K562 (cell line): ENCODE measurements around the gene ANKRD60. TPM values are rescaled to one million over a fixed set of nuclear protein-coding genes. Genes with fewer than 3 reads are reported as not detected.

ENCODE experiments used
- ATAC-seq: fragments of 200-7000 bp; cut with Tn5 transposase; 3 replicates; pipeline ENCODE4 v1.9.1; 2020; ENCODE audit warnings: moderate library complexity
- BruUV-seq: library from RNA; stranded (reverse); fragments of 400-500 nt; replicated peaks from 2 replicates; lab custom pipeline; 2021; lab: Mats Ljungman, UMichigan
- CTCF ChIA-PET: fragments of 300-600 bp; formaldehyde crosslinking; extraction: SDS; loops from one replicate; lab custom pipeline; 2021; ENCODE audit warnings: low intra/inter-chr PET ratio; lab: Yijun Ruan, JAX
- POLR2A ChIA-PET: fragments of 300-600, 350-650 bp; sonication (Branson Sonifier 250); formaldehyde crosslinking; extraction: SDS; loops from one replicate; lab custom pipeline; 2021; ENCODE audit warnings: antibody characterized with exemption, inconsistent platforms; lab: Yijun Ruan, JAX
- DNase-seq, 4 experiments: peaks; one replicate each; pipeline versions ENCODE4 v3.0.0 to v3.0.0-alpha.2; 2011 to 2018; ENCODE audit warnings: low spot score in 3 of 4, mixed read lengths in 3 of 4; ENCODE audit errors: extremely low read depth in 1 of 4
- FAIRE-seq: peaks from 2 replicates; lab custom pipeline; 2011; peaks lifted over from hg19 to GRCh38; lab: Jason Lieb, UNC
- H2AFZ ChIP-seq: 2 replicates; pipeline ENCODE4 v1.6.0; 2011; ENCODE audit warnings: low read depth, low read length, control low read depth, inconsistent platforms
- H3K27ac ChIP-seq: fragments of 200-600 bp; 3 replicates; pipeline ENCODE4 v1.8.0; 2011; ENCODE audit warnings: low read depth, mild to moderate bottlenecking, control low read depth, inconsistent platforms, low read length, moderate library complexity, mixed read lengths; ENCODE audit errors: extremely low read depth
- H3K27me3 ChIP-seq, 2 experiments: fragments of 300-600 bp in 1 of 2; 2 replicates in 1 of 2; 3 replicates in 1 of 2; pipeline versions ENCODE4 v1.6.0 to v1.8.0; 2011; ENCODE audit warnings: inconsistent platforms in 2 of 2, low read length in 2 of 2, mild to moderate bottlenecking in 1 of 2, mixed read lengths in 1 of 2, moderate library complexity in 1 of 2; ENCODE audit not compliant: control insufficient read depth in 2 of 2, insufficient read depth in 2 of 2
- H3K36me3 ChIP-seq: fragments of 300-600 bp; 3 replicates; pipeline ENCODE4 v1.8.0; 2011; ENCODE audit warnings: mild to moderate bottlenecking, low read length, inconsistent platforms; ENCODE audit not compliant: control insufficient read depth, insufficient read depth
- H3K4me1 ChIP-seq, 2 experiments: fragments of 200-600 bp in 1 of 2; replicated peaks in 1 of 2; 2 replicates in 1 of 2; 3 replicates in 1 of 2; pipeline versions ENCODE4 v1.5.1 to v1.8.0; 2011; ENCODE audit warnings: inconsistent platforms in 2 of 2, low read length in 2 of 2, mild to moderate bottlenecking in 1 of 2, mixed read lengths in 1 of 2, moderate library complexity in 1 of 2; ENCODE audit not compliant: control insufficient read depth in 2 of 2, insufficient read depth in 2 of 2
- H3K4me2 ChIP-seq: 2 replicates; pipeline ENCODE4 v1.6.1; 2011; ENCODE audit warnings: low read length, control low read depth, inconsistent platforms, mixed read lengths; ENCODE audit not compliant: insufficient read depth
- H3K4me3 ChIP-seq: fragments of 200-600 bp; sonication (generic), shearing (Covaris generic); 2 replicates; pipeline ENCODE4 v1.5.1; 2016; ENCODE audit warnings: control low read depth, inconsistent platforms
- H3K79me2 ChIP-seq: fragments of 200-600 bp; 3 replicates; pipeline ENCODE4 v1.8.0; 2011; ENCODE audit warnings: low read length, inconsistent platforms; ENCODE audit not compliant: control insufficient read depth, insufficient read depth
- H3K9ac ChIP-seq, 2 experiments: 2 replicates each; pipeline versions ENCODE4 v1.6.0 to v1.6.1; 2011; ENCODE audit warnings: low read depth in 2 of 2, low read length in 2 of 2, control low read depth in 1 of 2, inconsistent platforms in 1 of 2, mild to moderate bottlenecking in 1 of 2, mixed read lengths in 1 of 2; ENCODE audit not compliant: insufficient read depth in 1 of 2
- H3K9me1 ChIP-seq: one replicate; pipeline ENCODE4 v1.6.0; 2011; ENCODE audit warnings: inconsistent platforms, mild to moderate bottlenecking, low read length, moderate library complexity; ENCODE audit not compliant: control insufficient read depth, insufficient read depth
- H3K9me3 ChIP-seq: replicated peaks from 2 replicates; pipeline ENCODE4 v1.5.1; 2011; ENCODE audit warnings: low read depth, low read length, inconsistent platforms; ENCODE audit not compliant: control insufficient read depth, insufficient read depth
- H4K20me1 ChIP-seq: replicated peaks from 2 replicates; pipeline ENCODE4 v1.6.1; 2011; ENCODE audit warnings: low read length, inconsistent platforms, mixed read lengths; ENCODE audit not compliant: control insufficient read depth, insufficient read depth
- CBX2 ChIP-seq: fragments of 200-600 bp; sonication (generic); IDR thresholded peaks from one replicate; pipeline ENCODE4 v1.6.1; 2012; ENCODE audit warnings: mild to moderate bottlenecking, low read length, inconsistent platforms; ENCODE audit not compliant: insufficient read depth, poor library complexity, severe bottlenecking
- NKRF ChIP-seq: fragments of 450-650 bp; IDR thresholded peaks from 2 replicates; pipeline ENCODE4 v1.6.1; 2016; ENCODE audit warnings: borderline replicate concordance
- SMARCB1 ChIP-seq: IDR thresholded peaks from 2 replicates; pipeline ENCODE4 v1.6.1; 2011; ENCODE audit warnings: improper control_type of control experiment, low read depth; ENCODE audit not compliant: insufficient read length
- ZFX ChIP-seq: sonication (generic); formaldehyde crosslinking; IDR thresholded peaks from 2 replicates; pipeline ENCODE4 v1.8.0; 2022; ENCODE audit warnings: mild to moderate bottlenecking, missing genetic modification reagents, moderate library complexity
- WGBS: fragments of 100-300 bp; shearing (Covaris generic); methylation state at CpG from one replicate; pipeline ENCODE4 v1.1.6; 2016; ENCODE audit warnings: low coverage, mixed read lengths; ENCODE audit not compliant: insufficient coverage; ENCODE audit errors: missing lambda C conversion rate; 5-methylcytosine and 5-hydroxymethylcytosine counted together
- in situ Hi-C: fragments of 300-500 bp; cut with MboI; formaldehyde crosslinking; loops from 4 replicates; pipeline ENCODE4 v1.15.0; 2018; ENCODE audit warnings: inconsistent platforms, mixed read lengths
- intact Hi-C: fragments of 100-400 bp; cut with micrococcal nuclease; formaldehyde crosslinking; loops from 2 replicates; pipeline ENCODE4 v1.14.2; 2022
- polyA plus RNA-seq, 8 experiments: library from polyadenylated mRNA; depleted of rRNA in 4 of 8; stranded (reverse) in 5 of 8; unstranded in 3 of 8; fragments of >200 nt; fragmentation: Nextera tagmentation in 2 of 8; fragmentation: Illumina TruSeq in 1 of 8; extraction: Ambion mirVana in 2 of 8; extraction: Trizol in 1 of 8; gene quantifications; 2 replicates each; pipeline versions ENCODE4 v1.2.1 to v1.2.3, GENCODE V29; 2011 to 2014; ENCODE audit warnings: inconsistent platforms in 1 of 8, missing spikeins in 1 of 8
- total RNA-seq, 7 experiments: library from RNA; depleted of rRNA in 6 of 7; stranded (reverse); fragments of >200 nt in 6 of 7; fragmentation: Illumina TruSeq in 2 of 7; extraction: Trizol in 2 of 7; gene quantifications; 2 replicates each; pipeline versions ENCODE4 v1.2.1 to v1.2.3, GENCODE V29; 2011 to 2021; ENCODE audit warnings: low replicate concordance in 1 of 7

ANKRD60 gene
- total and polyA plus RNA-seq, 9 of the 15 experiments (the other 6 are each of a cell fraction or from before 2014, with no cell fraction given) = not detected

- no peak for FAIRE-seq
- Histone ChIP-seq H3K4me1 (peaks cover 0 to 8% of the 10 kb centered on the region in 2 experiments; a peak in 2 of 5 replicates), H3K27me3 (peaks cover 73 to 80% of the 10 kb centered on the region in 2 experiments), H3K79me2 (no peaks in the 10 kb centered on the region), H3K27ac (no peak overlapping the region), H3K9me1 (no peaks in the 10 kb centered on the region), H3K9ac (no peak overlapping the region), H3K9me3 (no peaks in the 10 kb centered on the region), H4K20me1 (0 out of 2 replicates have a peak, but pooled peaks cover 4% of the 10 kb centered on the region), H3K36me3 (no peaks in the 10 kb centered on the region), H2AFZ (no peak overlapping the region), H3K4me3 (no peak overlapping the region), H3K4me2 (no peak overlapping the region)
- no peak for DNase-seq
- intact Hi-C loops (no loop called here), in situ Hi-C loops (loop anchor here (25.0 kb wide), 2 partner anchors 612 to 837 kb away; partner anchors contain the start of genes RBM38 and ZBP1)
- WGBS = 2% methylated on average over 5 of the region's 5 CpGs
- ChIA-PET POLR2A (interaction anchor here (0.8 kb wide), 1 partner anchor 681 kb away, joined by 3 read pairs; no protein-coding TSS in a partner anchor), CTCF (no interaction called here)
- TF ChIP-seq ZFX (CRISPR knock-in tag) = no peak
- no TSS peak for BruUV-seq
- no peak for ATAC-seq
Observed at GRCh38 chr20:58224097-58224496, 4.4 kb downstream of the ANKRD60 start.

- POLR2A ChIA-PET = no interaction called here
- 4% methylated on average over 8 of the region's 8 CpGs for WGBS
- H3K27me3 ChIP-seq = peaks cover 72 to 81% of the 10 kb centered on the region in 2 experiments
- ATAC-seq (no peak), DNase-seq (no peak), FAIRE-seq (no peak)
- H3K4me3 ChIP-seq = no peak overlapping the region
- H3K9me1 ChIP-seq = no peaks in the 10 kb centered on the region
- H3K27ac ChIP-seq = no peak overlapping the region
- H3K9ac ChIP-seq = no peak overlapping the region
- in situ Hi-C loops = loop anchor here (25.0 kb wide), 2 partner anchors 611 to 836 kb away; partner anchors contain the start of genes RBM38 and ZBP1
- 0 out of 2 replicates have a peak, but pooled peaks cover 4% of the 10 kb centered on the region for H4K20me1 ChIP-seq
- no peak overlapping the region for H2AFZ ChIP-seq
- BruUV-seq = no TSS peak
- TF ChIP-seq SMARCB1 = no peak
- no peak for TF ChIP-seq NKRF
- peak; percentile 51 for TF ChIP-seq CBX2
- TF ChIP-seq, all 486 proteins: peak for 1
- Histone ChIP-seq H3K36me3 (no peaks in the 10 kb centered on the region), H3K4me2 (no peak overlapping the region), H3K79me2 (no peaks in the 10 kb centered on the region), H3K9me3 (peaks cover 3% of the 10 kb centered on the region; the same call in 1 of the 2 replicates), H3K4me1 (peaks cover 0 to 4% of the 10 kb centered on the region in 2 experiments; a peak in 1 of 5 replicates)
- intact Hi-C loops = no loop called here
- CTCF ChIA-PET = no interaction called here
Observed at GRCh38 chr20:58223358-58223941, 5.0 kb downstream of the ANKRD60 start.
